Ishikawa (cell line): ENCODE data around the gene EXOC3L4.

ENCODE experiments used
- CEBPB ChIP-seq: IDR thresholded peaks from 2 replicates; pipeline ENCODE4 v1.6.1; 2012
- CREB1 ChIP-seq: IDR thresholded peaks from 2 replicates; pipeline ENCODE4 v1.6.1; 2012; ENCODE audit warnings: low read depth
- EGR1 ChIP-seq: IDR thresholded peaks from 2 replicates; pipeline ENCODE4 v1.6.1; 2012
- EP300 ChIP-seq: IDR thresholded peaks from 2 replicates; pipeline ENCODE4 v1.6.1; 2012; ENCODE audit warnings: borderline replicate concordance
- FOXM1 ChIP-seq: IDR thresholded peaks from 2 replicates; pipeline ENCODE4 v1.6.1; 2012; ENCODE audit warnings: low read depth, borderline replicate concordance
- MAX ChIP-seq: IDR thresholded peaks from 2 replicates; pipeline ENCODE4 v1.6.1; 2012
- NFIC ChIP-seq: IDR thresholded peaks from 2 replicates; pipeline ENCODE4 v1.6.1; 2012
- REST ChIP-seq: IDR thresholded peaks from 2 replicates; pipeline ENCODE4 v1.6.1; 2012; ENCODE audit warnings: low read depth, mild to moderate bottlenecking
- TAF1 ChIP-seq: IDR thresholded peaks from 2 replicates; pipeline ENCODE4 v1.6.1; 2012; ENCODE audit warnings: low read depth, mild to moderate bottlenecking
- TEAD4 ChIP-seq: IDR thresholded peaks from 2 replicates; pipeline ENCODE4 v1.6.1; 2012
- YY1 ChIP-seq: IDR thresholded peaks from 2 replicates; pipeline ENCODE4 v1.6.1; 2012; ENCODE audit warnings: low read depth
- ZBTB7A ChIP-seq: IDR thresholded peaks from 2 replicates; pipeline ENCODE4 v1.6.1; 2012; ENCODE audit warnings: low read depth

GRCh38 chr14:103086771-103087342, 7.7 kb upstream of the EXOC3L4 start:
- no peak for TF ChIP-seq TEAD4
- no peak for TF ChIP-seq YY1
- TF ChIP-seq FOXM1, result no peak
- no peak for TF ChIP-seq TAF1
- no peak for TF ChIP-seq MAX
- no peak for TF ChIP-seq EGR1
- no peak for TF ChIP-seq REST
- no peak for TF ChIP-seq ZBTB7A
- no peak for TF ChIP-seq NFIC
- no peak for TF ChIP-seq CREB1
- no peak for TF ChIP-seq CEBPB
- no peak for TF ChIP-seq EP300
